GM12878 (cell line): ENCODE measurements around the gene COQ7. TPM values are rescaled to one million over a fixed set of nuclear protein-coding genes. Genes with fewer than 3 reads are reported as not detected.

Experiments used
- ATAC-seq: fragments of 200-7000 bp; cut with Tn5 transposase; 3 replicates; pipeline ENCODE4 v1.9.1; 2020; ENCODE audit warnings: mild to moderate bottlenecking, moderate library complexity
- BruUV-seq: library from RNA; stranded (reverse); fragments of 400-500 nt; replicated peaks from 2 replicates; lab custom pipeline; 2021; lab: Mats Ljungman, UMichigan
- CTCF ChIA-PET: fragments of 300-600 bp; sonication (Branson Sonifier 250); formaldehyde crosslinking; extraction: SDS; loops from one replicate; lab custom pipeline; 2021; ENCODE audit warnings: inconsistent platforms; lab: Yijun Ruan, JAX
- POLR2A ChIA-PET: fragments of 350-600 bp; formaldehyde crosslinking; extraction: SDS; loops from one replicate; lab custom pipeline; 2021; ENCODE audit warnings: inconsistent platforms; lab: Charles Lee
- RAD21 ChIA-PET: fragments of 300-600 bp; sonication (Branson Sonifier 250); formaldehyde crosslinking; loops from one replicate; lab custom pipeline; 2023; ENCODE audit warnings: antibody characterized with exemption; ENCODE audit not compliant: unreplicated experiment; lab: Charles Lee
- SMC1A ChIA-PET: fragments of 300-600 bp; sonication (Branson Sonifier 250); formaldehyde crosslinking; loops from one replicate; lab custom pipeline; 2023; ENCODE audit not compliant: unreplicated experiment, uncharacterized antibody; lab: Charles Lee
- DNase-seq: peaks from one replicate; pipeline ENCODE4 v3.0.0-alpha.2; 2011; ENCODE audit warnings: low read depth, low spot score
- FAIRE-seq: peaks from 3 replicates; lab custom pipeline; 2011; peaks lifted over from hg19 to GRCh38; lab: Jason Lieb, UNC
- H2AFZ ChIP-seq: 2 replicates; pipeline ENCODE4 v1.6.0; 2011; ENCODE audit warnings: low read depth, low read length, control low read depth; ENCODE audit not compliant: control insufficient read depth
- H3K27ac ChIP-seq: 2 replicates; pipeline ENCODE4 v1.5.1; 2011; ENCODE audit warnings: control low read depth; ENCODE audit not compliant: control insufficient read depth, insufficient read depth
- H3K27me3 ChIP-seq, 2 experiments: replicated peaks in 1 of 2; 2 replicates each; pipeline versions ENCODE4 v1.6.0 to v1.6.1; 2011; ENCODE audit warnings: low read length in 1 of 2; ENCODE audit not compliant: control insufficient read depth in 2 of 2, insufficient read depth in 2 of 2
- H3K36me3 ChIP-seq, 2 experiments: 2 replicates each; pipeline ENCODE4 v1.5.1; 2011; ENCODE audit warnings: low read length in 1 of 2; ENCODE audit not compliant: control insufficient read depth in 2 of 2, insufficient read depth in 2 of 2
- H3K4me1 ChIP-seq: 2 replicates; pipeline ENCODE4 v1.6.1; 2011; ENCODE audit warnings: mild to moderate bottlenecking, low read length, moderate library complexity, mixed read lengths; ENCODE audit not compliant: control insufficient read depth, insufficient read depth
- H3K4me2 ChIP-seq: 2 replicates; pipeline ENCODE4 v1.6.0; 2011; ENCODE audit warnings: control low read depth; ENCODE audit not compliant: control insufficient read depth, insufficient read depth
- H3K4me3 ChIP-seq: fragments of 200-600 bp; sonication (generic); 2 replicates; pipeline ENCODE4 v1.5.1; 2016
- H3K79me2 ChIP-seq: 2 replicates; pipeline ENCODE4 v1.6.0; 2011; ENCODE audit warnings: low read length; ENCODE audit not compliant: control insufficient read depth, insufficient read depth
- H3K9ac ChIP-seq: 2 replicates; pipeline ENCODE4 v1.8.0; 2011; ENCODE audit warnings: low read length, control low read depth, mixed read lengths; ENCODE audit not compliant: control insufficient read depth, insufficient read depth
- H3K9me3 ChIP-seq: replicated peaks from 3 replicates; pipeline ENCODE4 v1.5.1; 2011; ENCODE audit warnings: mild to moderate bottlenecking, low read length; ENCODE audit not compliant: control insufficient read depth, insufficient read depth
- H4K20me1 ChIP-seq: 2 replicates; pipeline ENCODE4 v1.6.0; 2011; ENCODE audit not compliant: control insufficient read depth, insufficient read depth
- EED ChIP-seq: sonication (generic); IDR thresholded peaks from 2 replicates; pipeline ENCODE4 v1.6.1; 2016; ENCODE audit warnings: antibody characterized with exemption, low read depth
- FOXK2 ChIP-seq: fragments of 450-650 bp; IDR thresholded peaks from 2 replicates; pipeline ENCODE4 v1.6.1; 2017; ENCODE audit warnings: mild to moderate bottlenecking, moderate library complexity
- FOXM1 ChIP-seq: IDR thresholded peaks from 2 replicates; pipeline ENCODE4 v1.6.1; 2012; ENCODE audit warnings: low read depth, mild to moderate bottlenecking, inconsistent platforms, low read length, moderate library complexity
- JUNB ChIP-seq: IDR thresholded peaks from 2 replicates; pipeline ENCODE4 v1.6.1; 2016; ENCODE audit warnings: antibody characterized with exemption, mild to moderate bottlenecking
- MEF2B ChIP-seq: fragments of 450-650 bp; IDR thresholded peaks from 2 replicates; pipeline ENCODE4 v1.6.1; 2018; ENCODE audit warnings: mild to moderate bottlenecking, moderate library complexity; ENCODE audit not compliant: partially characterized antibody, poor library complexity, severe bottlenecking
- NFIC ChIP-seq: IDR thresholded peaks from 2 replicates; pipeline ENCODE4 v1.6.1; 2012; ENCODE audit warnings: low read depth, mild to moderate bottlenecking, inconsistent platforms, low read length, moderate library complexity
- PML ChIP-seq: IDR thresholded peaks from 2 replicates; pipeline ENCODE4 v1.6.1; 2012; ENCODE audit warnings: low read length, inconsistent platforms
- POU2F2 ChIP-seq: IDR thresholded peaks from 3 replicates; pipeline ENCODE4 v1.6.1; 2011; ENCODE audit warnings: low read depth, mild to moderate bottlenecking, low read length, borderline replicate concordance
- SREBF1 ChIP-seq: IDR thresholded peaks from 2 replicates; pipeline ENCODE4 v1.6.1; 2012; ENCODE audit warnings: mild to moderate bottlenecking, low read length
- SRF ChIP-seq, 2 experiments: IDR thresholded peaks; 2 replicates each; pipeline ENCODE4 v1.6.1; 2011; ENCODE audit warnings: low read depth in 2 of 2, low read length in 2 of 2, mild to moderate bottlenecking in 1 of 2, moderate library complexity in 1 of 2
- ZBTB11 ChIP-seq: fragments of 450-650 bp; formaldehyde crosslinking; IDR thresholded peaks from 2 replicates; pipeline ENCODE4 v1.5.0; 2022; ENCODE audit warnings: mild to moderate bottlenecking, missing genetic modification characterization
- ZBTB33 ChIP-seq: fragments of 450-650 bp; IDR thresholded peaks from 2 replicates; pipeline ENCODE4 v1.6.1; 2017; ENCODE audit warnings: mild to moderate bottlenecking
- ZNF274 ChIP-seq: IDR thresholded peaks from one replicate; pipeline ENCODE4 v1.8.0; 2011; ENCODE audit not compliant: insufficient read length, insufficient read depth
- WGBS: methylation state at CpG from one replicate; pipeline ENCODE4 v1.1.6; 2016; ENCODE audit warnings: low lambda C conversion rate; ENCODE audit not compliant: insufficient replicate concordance, insufficient coverage; ENCODE audit errors: missing lambda C conversion rate; 5-methylcytosine and 5-hydroxymethylcytosine counted together
- in situ Hi-C: fragments of 300-500 bp; cut with MboI; formaldehyde crosslinking; loops from 9 replicates; pipeline ENCODE4 v1.14.3; 2018; ENCODE audit warnings: mixed read lengths
- intact Hi-C: fragments of 100-400 bp; cut with micrococcal nuclease; formaldehyde crosslinking; loops from one replicate; pipeline ENCODE4 v1.14.2; 2022; ENCODE audit not compliant: unreplicated experiment
- polyA plus RNA-seq, 11 experiments: library from polyadenylated mRNA; depleted of rRNA in 4 of 11; unstranded in 6 of 11; stranded (reverse) in 5 of 11; fragments of >200 nt; fragmentation: Nextera tagmentation in 4 of 11; fragmentation: Illumina TruSeq in 1 of 11; extraction: Ambion mirVana in 4 of 11; extraction: Trizol in 1 of 11; gene quantifications; 1 replicate in 1 of 11; 2 replicates in 10 of 11; pipeline versions ENCODE4 v1.2.1 to v1.2.3, GENCODE V29; 2011 to 2016; ENCODE audit warnings: inconsistent platforms in 2 of 11, missing spikeins in 2 of 11, low read depth in 1 of 11
- total RNA-seq, 4 experiments: library from RNA; depleted of rRNA in 3 of 4; stranded (reverse); fragments of >200 nt in 3 of 4; fragmentation: Illumina TruSeq in 1 of 4; extraction: Trizol in 1 of 4; gene quantifications; 2 replicates each; pipeline versions ENCODE4 v1.2.1 to v1.2.3, GENCODE V29; 2013 to 2021
- TF ChIP-seq, protein P1 (sequence below): fragments of 450-650 bp; IDR thresholded peaks from 2 replicates; pipeline ENCODE4 v1.6.1; 2017; ENCODE audit warnings: mild to moderate bottlenecking, low read depth, inconsistent platforms; ENCODE audit not compliant: poor library complexity, severe bottlenecking
- TF ChIP-seq, protein P2 (sequence below): IDR thresholded peaks from 2 replicates; pipeline ENCODE4 v1.6.1; 2011; ENCODE audit warnings: borderline replicate concordance, low read depth, mild to moderate bottlenecking, moderate library complexity, low read length; ENCODE audit not compliant: insufficient read depth, poor library complexity, severe bottlenecking

The COQ7 gene
- total and polyA plus RNA-seq, 10 of the 15 experiments (the other 5 are each of a cell fraction or from before 2014, with no cell fraction given) = 3.2 to 21.9 (median 13.0) TPM

DNA sequence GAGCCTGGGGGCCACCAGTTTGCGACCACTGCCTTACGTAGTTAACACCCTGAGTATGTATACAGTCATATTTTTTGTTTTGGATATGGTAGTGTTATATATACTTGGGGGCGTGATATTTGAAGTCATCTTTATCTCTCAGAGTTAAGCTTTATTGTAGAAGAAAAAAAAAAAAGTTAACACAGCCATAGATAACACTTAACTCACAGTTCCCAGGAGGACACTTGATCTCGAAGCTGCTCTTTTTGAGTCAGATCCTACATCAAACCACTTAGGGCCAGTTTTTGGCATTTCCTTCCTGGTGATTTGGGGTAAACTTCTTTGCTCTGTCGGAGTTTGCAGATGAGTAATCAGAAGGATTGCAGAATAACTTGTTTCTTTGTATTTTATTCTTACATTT, 52.1 kb downstream of the COQ7 start:
- Histone ChIP-seq H3K36me3 (no peaks in the 10 kb centered on the region; a peak in 1 of 4 replicates), H3K4me3 (peak overlapping the region; percentile 66), H3K9ac (peak overlapping the region; percentile 60; the same call in 1 of the 2 replicates), H2AFZ (no peak overlapping the region; the same call in 1 of the 2 replicates), H3K4me2 (peak overlapping the region; percentile 56), H3K27me3 (no peaks in the 10 kb centered on the region), H3K9me3 (no peaks in the 10 kb centered on the region; the same call in 2 of the 3 replicates), H3K79me2 (peaks cover 2% of the 10 kb centered on the region; the same call in 1 of the 2 replicates), H3K27ac (peak overlapping the region; percentile 62), H4K20me1 (no peaks in the 10 kb centered on the region), H3K4me1 (peaks cover 26% of the 10 kb centered on the region)
- POLR2A ChIA-PET = interaction anchor here (0.6 to 4.2 kb wide), 4 partner anchors 8 to 52 kb away, joined by 3 to 26 read pairs (median 6); partner anchors contain the start of gene COQ7
- intact Hi-C loops = no loop called here
- no peak for DNase-seq
- BruUV-seq = no TSS peak
- in situ Hi-C loops = no loop called here
- SMC1A ChIA-PET = interaction anchor here (0.6 to 4.8 kb wide), 9 partner anchors 10 to 399 kb away, joined by 3 to 60 read pairs (median 3); no protein-coding TSS in a partner anchor
- ATAC-seq = peak; percentile 39
- no peak for FAIRE-seq
- 10% methylated on average over 5 of the region's 5 CpGs for WGBS
- RAD21 ChIA-PET = interaction anchor here (0.5 to 1.6 kb wide), 3 partner anchors 10 to 1439 kb away, joined by 3 to 11 read pairs (median 3); no protein-coding TSS in a partner anchor
- CTCF ChIA-PET = interaction anchor here (0.8 to 2.0 kb wide), 4 partner anchors 8 to 34 kb away, joined by 3 to 11 read pairs (median 4); no protein-coding TSS in a partner anchor
- TF ChIP-seq ZBTB11 (CRISPR knock-in tag) (no peak), POU2F2 (no peak), PML (no peak), ZNF274 (no peak), SREBF1 (no peak), FOXM1 (0 out of 2 replicates have a peak, but pooled peaks have one; percentile 26), ZBTB33 (no peak), FOXK2 (no peak), EED (peak; percentile 33; the same call in 1 of the 2 replicates), MEF2B (peak; percentile 14), SRF (IDR thresholded peaks at IDR 0.05; ENCODE audit: low read depth in 2 of 2, low read length in 2 of 2) (peak in 1 of 2 experiments; percentile 42; a peak in 1 of 4 replicates), NFIC (no peak), JUNB (peak; percentile 71)
- TF ChIP-seq, protein P1, sequence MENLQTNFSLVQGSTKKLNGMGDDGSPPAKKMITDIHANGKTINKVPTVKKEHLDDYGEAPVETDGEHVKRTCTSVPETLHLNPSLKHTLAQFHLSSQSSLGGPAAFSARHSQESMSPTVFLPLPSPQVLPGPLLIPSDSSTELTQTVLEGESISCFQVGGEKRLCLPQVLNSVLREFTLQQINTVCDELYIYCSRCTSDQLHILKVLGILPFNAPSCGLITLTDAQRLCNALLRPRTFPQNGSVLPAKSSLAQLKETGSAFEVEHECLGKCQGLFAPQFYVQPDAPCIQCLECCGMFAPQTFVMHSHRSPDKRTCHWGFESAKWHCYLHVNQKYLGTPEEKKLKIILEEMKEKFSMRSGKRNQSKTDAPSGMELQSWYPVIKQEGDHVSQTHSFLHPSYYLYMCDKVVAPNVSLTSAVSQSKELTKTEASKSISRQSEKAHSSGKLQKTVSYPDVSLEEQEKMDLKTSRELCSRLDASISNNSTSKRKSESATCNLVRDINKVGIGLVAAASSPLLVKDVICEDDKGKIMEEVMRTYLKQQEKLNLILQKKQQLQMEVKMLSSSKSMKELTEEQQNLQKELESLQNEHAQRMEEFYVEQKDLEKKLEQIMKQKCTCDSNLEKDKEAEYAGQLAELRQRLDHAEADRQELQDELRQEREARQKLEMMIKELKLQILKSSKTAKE = no peak
- TF ChIP-seq, protein P2, sequence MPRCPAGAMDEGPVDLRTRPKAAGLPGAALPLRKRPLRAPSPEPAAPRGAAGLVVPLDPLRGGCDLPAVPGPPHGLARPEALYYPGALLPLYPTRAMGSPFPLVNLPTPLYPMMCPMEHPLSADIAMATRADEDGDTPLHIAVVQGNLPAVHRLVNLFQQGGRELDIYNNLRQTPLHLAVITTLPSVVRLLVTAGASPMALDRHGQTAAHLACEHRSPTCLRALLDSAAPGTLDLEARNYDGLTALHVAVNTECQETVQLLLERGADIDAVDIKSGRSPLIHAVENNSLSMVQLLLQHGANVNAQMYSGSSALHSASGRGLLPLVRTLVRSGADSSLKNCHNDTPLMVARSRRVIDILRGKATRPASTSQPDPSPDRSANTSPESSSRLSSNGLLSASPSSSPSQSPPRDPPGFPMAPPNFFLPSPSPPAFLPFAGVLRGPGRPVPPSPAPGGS = no peak
